Measurements from ENCODE around the gene ANAPC2. TPM values are rescaled to one million over a fixed set of nuclear protein-coding genes. Genes with fewer than 3 reads are reported as not detected.

Gene ANAPC2
- total RNA-seq, 1 experiment from 2014 or later: 46.0 TPM

DNA sequence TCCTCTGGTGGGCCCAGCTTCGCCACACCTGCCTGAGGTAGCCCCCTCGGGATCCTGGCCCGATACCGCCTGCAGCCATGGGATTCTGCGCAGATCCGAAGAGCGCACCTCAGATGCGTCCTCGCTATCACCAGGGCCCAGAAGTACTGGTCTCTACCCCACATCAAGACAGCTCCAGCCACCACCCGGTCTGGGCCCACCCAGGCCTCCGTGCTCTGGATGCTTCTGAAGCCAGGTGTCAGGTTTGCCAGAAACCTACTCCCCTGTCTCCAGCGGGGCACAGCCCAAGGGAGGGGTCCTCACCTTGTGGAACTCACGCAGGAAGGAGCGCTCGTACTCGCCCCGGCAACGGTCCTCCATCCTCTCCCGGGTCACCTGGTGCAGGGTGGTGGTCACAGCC lies 2.4 kb downstream of the ANAPC2 start:
- in situ Hi-C loops (cut with HindIII; ENCODE audit: low pct_unique_long_range_greater_than_20kb, low sequenced_read_pairs) (no loop called here), intact Hi-C loops (cut with micrococcal nuclease; ENCODE audit: unreplicated experiment) (no loop called here)
- no peaks in the 10 kb centered on the region for H3K27me3 ChIP-seq (ENCODE audit: control insufficient read depth, insufficient read depth, low read length)
- ATAC-seq (no peak), DNase-seq (ENCODE audit: low read depth, low spot score) (no peak)
- H3K36me3 ChIP-seq (ENCODE audit: control insufficient read depth, insufficient read depth, low read length): no peaks in the 10 kb centered on the region; the same call in 1 of the 2 replicates
- H3K4me1 ChIP-seq (ENCODE audit: control insufficient read depth, insufficient read depth, low read length): peaks cover 18% of the 10 kb centered on the region
- no peak for TF ChIP-seq CTCF (IDR thresholded peaks at IDR 0.05)
- TF ChIP-seq TCF7L2 (IDR thresholded peaks at IDR 0.05; ENCODE audit: low read depth, low read length): no peak
- no peak for TF ChIP-seq SIN3A (IDR thresholded peaks at IDR 0.05; ENCODE audit: borderline replicate concordance, insufficient read depth, low read depth, low read length)
- TF ChIP-seq REST (IDR thresholded peaks at IDR 0.05; ENCODE audit: insufficient read depth in 1 of 2, low read depth in 2 of 2, low read length in 1 of 2): no peak
- TF ChIP-seq POLR2AphosphoS5 (IDR thresholded peaks at IDR 0.05; ENCODE audit: low read depth, low read length): no peak
- CTCF ChIA-PET: no interaction called here
- no peaks in the 10 kb centered on the region for H3K9me3 ChIP-seq (ENCODE audit: control insufficient read depth, insufficient read depth, low read depth, low read length)
- H3K4me3 ChIP-seq (ENCODE audit: low read depth in 2 of 2, low read length in 2 of 2): no peak overlapping the region
- H3K27ac ChIP-seq (ENCODE audit: low read length): no peak overlapping the region
- no TSS peak for BruUV-seq (replicated peaks)
- POLR2A ChIA-PET: no interaction called here

DNA sequence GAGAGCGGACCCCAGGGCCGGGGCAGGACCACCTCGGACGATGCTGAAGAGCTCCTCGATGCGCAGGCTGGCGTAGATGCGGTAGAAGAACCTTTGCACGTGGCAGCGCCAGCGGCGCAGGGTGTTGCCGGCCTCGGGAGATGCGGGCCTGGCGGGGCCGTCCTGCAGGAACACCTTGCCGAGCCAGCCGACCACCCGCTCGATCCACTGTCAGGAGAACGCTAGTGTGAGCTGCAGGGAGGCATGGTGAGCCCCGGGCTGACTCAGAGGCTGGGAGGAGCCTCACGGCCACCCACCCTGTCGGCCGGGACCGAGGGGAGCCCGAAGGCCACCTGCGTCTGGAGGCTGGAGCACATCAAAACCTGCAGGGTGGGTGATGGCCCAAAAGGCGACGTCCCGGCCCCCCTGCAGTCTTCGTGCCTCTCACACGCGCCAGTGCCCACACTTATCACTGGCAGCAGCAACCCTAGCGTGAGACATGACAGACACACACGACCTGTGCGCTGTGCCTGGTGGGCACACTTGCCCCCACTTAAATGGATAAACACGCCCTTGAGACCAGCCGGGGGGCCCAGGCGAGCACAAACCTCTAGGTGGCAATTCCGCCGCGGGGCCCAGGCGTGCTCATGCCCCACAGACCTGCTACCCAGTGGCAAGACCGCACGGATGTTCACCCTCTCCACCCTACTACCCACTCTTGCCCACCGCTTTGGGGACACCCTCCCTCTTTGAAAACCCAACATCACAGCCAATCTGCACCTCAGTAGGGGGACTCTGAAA lies 3.3 kb downstream of the ANAPC2 start:
- H3K27me3 ChIP-seq (ENCODE audit: control insufficient read depth, insufficient read depth, low read length): no peaks in the 10 kb centered on the region
- ChIA-PET POLR2A (no interaction called here), CTCF (no interaction called here)
- ATAC-seq: no peak
- no peak for TF ChIP-seq CTCF (IDR thresholded peaks at IDR 0.05)
- TF ChIP-seq SIN3A (IDR thresholded peaks at IDR 0.05; ENCODE audit: borderline replicate concordance, insufficient read depth, low read depth, low read length): no peak
- no peak for TF ChIP-seq POLR2AphosphoS5 (IDR thresholded peaks at IDR 0.05; ENCODE audit: low read depth, low read length)
- H3K4me3 ChIP-seq (ENCODE audit: low read depth in 2 of 2, low read length in 2 of 2): no peak overlapping the region
- DNase-seq (ENCODE audit: low read depth, low spot score): no peak
- BruUV-seq (replicated peaks): no TSS peak
- no peaks in the 10 kb centered on the region for H3K9me3 ChIP-seq (ENCODE audit: control insufficient read depth, insufficient read depth, low read depth, low read length)
- H3K27ac ChIP-seq (ENCODE audit: low read length): no peak overlapping the region
- intact Hi-C loops (cut with micrococcal nuclease; ENCODE audit: unreplicated experiment): no loop called here
- no peaks in the 10 kb centered on the region; the same call in 1 of the 2 replicates for H3K36me3 ChIP-seq (ENCODE audit: control insufficient read depth, insufficient read depth, low read length)
- in situ Hi-C loops (cut with HindIII; ENCODE audit: low pct_unique_long_range_greater_than_20kb, low sequenced_read_pairs): no loop called here
- peaks cover 16% of the 10 kb centered on the region for H3K4me1 ChIP-seq (ENCODE audit: control insufficient read depth, insufficient read depth, low read length)

All from Panc1 (cell line).